Liver (tissue), 9 donors: Measurements from ENCODE around the gene SBF2. TPM values are rescaled to one million over a fixed set of nuclear protein-coding genes. Genes with fewer than 3 reads are reported as not detected.
A peak's percentile ranks its signal among the peaks of the same experiment; 100 is the strongest.

Experiments used
- DNase-seq: peaks from one replicate; pipeline ENCODE4 v3.0.0-alpha.2; 2017; ENCODE audit warnings: low spot score
- H3K27ac ChIP-seq, 2 donors: one replicate each; pipeline ENCODE4 v1.7.0; 2013; ENCODE audit warnings: inconsistent platforms in 2 of 2, low read length in 2 of 2, control low read depth in 1 of 2, low read depth in 1 of 2, mild to moderate bottlenecking in 1 of 2
- H3K27me3 ChIP-seq, 4 donors: one replicate each; pipeline versions ENCODE4 v1.6.1 to v1.7.0; 2013; ENCODE audit warnings: low read length in 3 of 4, inconsistent platforms in 1 of 4, mild to moderate bottlenecking in 1 of 4, moderate library complexity in 1 of 4; ENCODE audit not compliant: control insufficient read depth in 4 of 4, insufficient read depth in 4 of 4
- H3K36me3 ChIP-seq, 4 donors: one replicate each; pipeline versions ENCODE4 v1.6.1 to v1.7.0; 2013; ENCODE audit warnings: low read length in 3 of 4, mild to moderate bottlenecking in 3 of 4, low read depth in 1 of 4, moderate library complexity in 1 of 4; ENCODE audit not compliant: control insufficient read depth in 4 of 4, insufficient read depth in 3 of 4
- H3K4me1 ChIP-seq, 4 donors: one replicate each; pipeline versions ENCODE4 v1.6.1 to v1.7.0; 2013; ENCODE audit warnings: low read length in 3 of 4, mild to moderate bottlenecking in 3 of 4, moderate library complexity in 1 of 4; ENCODE audit not compliant: control insufficient read depth in 4 of 4, insufficient read depth in 4 of 4
- H3K4me3 ChIP-seq, 3 donors: one replicate each; pipeline versions ENCODE4 v1.6.1 to v1.7.0; 2013; ENCODE audit warnings: low read length in 3 of 3, control low read depth in 1 of 3, low read depth in 1 of 3, mild to moderate bottlenecking in 1 of 3
- H3K9ac ChIP-seq, 2 donors: one replicate each; pipeline ENCODE4 v1.7.0; 2013; ENCODE audit warnings: low read length in 2 of 2, mild to moderate bottlenecking in 2 of 2, moderate library complexity in 2 of 2, control low read depth in 1 of 2, low read depth in 1 of 2
- H3K9me3 ChIP-seq, 4 donors: one replicate each; pipeline versions ENCODE4 v1.6.1 to v1.7.0; 2013; ENCODE audit warnings: low read length in 3 of 4; ENCODE audit not compliant: control insufficient read depth in 4 of 4
- ATF3 ChIP-seq: IDR thresholded peaks from 2 replicates; pipeline ENCODE4 v1.6.1; 2016; ENCODE audit warnings: antibody characterized with exemption
- CTCF ChIP-seq: fragments of 150-350 bp; IDR thresholded peaks from 2 replicates; pipeline ENCODE4 v1.5.1; 2017; ENCODE audit warnings: improper control_type of control experiment, low read depth, low read length; ENCODE audit not compliant: missing input control
- EGR1 ChIP-seq, 2 donors: IDR thresholded peaks; 2 replicates each; pipeline ENCODE4 v1.6.1; 2016 to 2018; ENCODE audit warnings: antibody characterized with exemption in 2 of 2, low read depth in 2 of 2
- FOXA2 ChIP-seq: IDR thresholded peaks from 2 replicates; pipeline ENCODE4 v1.6.1; 2016; ENCODE audit warnings: antibody characterized with exemption
- HNF4A ChIP-seq, 2 donors: conservative IDR thresholded peaks; 2 replicates each; pipeline ENCODE4 v1.6.1; 2016; ENCODE audit warnings: antibody characterized with exemption in 2 of 2, mild to moderate bottlenecking in 2 of 2
- JUND ChIP-seq, 2 donors: IDR thresholded peaks; 2 replicates each; pipeline ENCODE4 v1.6.1; 2016; ENCODE audit warnings: antibody characterized with exemption in 2 of 2
- RAD21 ChIP-seq, 2 donors: IDR thresholded peaks; 2 replicates each; pipeline ENCODE4 v1.6.1; 2016; ENCODE audit warnings: antibody characterized with exemption in 2 of 2, mild to moderate bottlenecking in 2 of 2
- REST ChIP-seq: IDR thresholded peaks from 2 replicates; pipeline ENCODE4 v1.6.1; 2016; ENCODE audit warnings: antibody characterized with exemption, mild to moderate bottlenecking
- RXRA ChIP-seq, 2 donors: IDR thresholded peaks; 2 replicates each; pipeline ENCODE4 v1.6.1; 2017 to 2018; ENCODE audit warnings: antibody characterized with exemption in 2 of 2, mild to moderate bottlenecking in 1 of 2
- SP1 ChIP-seq: IDR thresholded peaks from 2 replicates; pipeline ENCODE4 v1.6.1; 2018; ENCODE audit warnings: antibody characterized with exemption, mild to moderate bottlenecking
- TAF1 ChIP-seq: conservative IDR thresholded peaks from 2 replicates; pipeline ENCODE4 v1.6.1; 2016; ENCODE audit warnings: antibody characterized with exemption, mild to moderate bottlenecking
- YY1 ChIP-seq: IDR thresholded peaks from 2 replicates; pipeline ENCODE4 v1.6.1; 2016; ENCODE audit warnings: antibody characterized with exemption, mild to moderate bottlenecking
- WGBS: extraction: QIAGEN DNeasy Blood & Tissue Kit; methylation state at CpG from one replicate; pipeline ENCODE4 v1.1.7; 2013; 5-methylcytosine and 5-hydroxymethylcytosine counted together
- polyA plus RNA-seq, 2 donors: library from polyadenylated mRNA; stranded (reverse) in 1 of 2; unstranded in 1 of 2; fragments of 200-250 nt in 1 of 2; fragments of >200 nt in 1 of 2; fragmentation: Nextera tagmentation in 1 of 2; extraction: Ambion mirVana in 1 of 2; gene quantifications; one replicate each; pipeline versions ENCODE4 v1.2.1 to v1.2.3, GENCODE V29; 2013 to 2015
- total RNA-seq, 2 donors: library from RNA; depleted of rRNA; stranded (reverse); fragments of >200 nt; gene quantifications; one replicate each; pipeline ENCODE4 v1.2.3, GENCODE V29; 2014
- donor health status: healthy.
- donor health status: healthy.
- donor health status: healthy.
- donor health status: healthy.
- donor health status: healthy.

SBF2 gene
- total and polyA plus RNA-seq, 4 donors, result 7.5 to 31.3 (median 14.7) TPM

GRCh38 chr11:10209326-10209725 is 84.7 kb downstream of the SBF2 start:
- H3K4me3 ChIP-seq, result no peak overlapping the region
- no peak overlapping the region for H3K27ac ChIP-seq
- no peak for TF ChIP-seq HNF4A (conservative IDR thresholded peaks at IDR 0.05)
- no peak for TF ChIP-seq CTCF
- no peak for TF ChIP-seq RXRA (IDR thresholded peaks at IDR 0.05)
- TF ChIP-seq EGR1 (IDR thresholded peaks at IDR 0.05; ENCODE audit: low read depth in 2 of 2), result no peak
- no peak for TF ChIP-seq ATF3
- no peak for TF ChIP-seq REST
- no peak for TF ChIP-seq RAD21 (IDR thresholded peaks at IDR 0.05)
- no peak for TF ChIP-seq FOXA2
- no peak for TF ChIP-seq JUND (IDR thresholded peaks at IDR 0.05)
- TF ChIP-seq YY1, result no peak
- TF ChIP-seq TAF1, result no peak
- WGBS, result 75% methylated on average over 4 of the region's 4 CpGs
- H3K27me3 ChIP-seq, result no peaks in the 10 kb centered on the region
- H3K4me1 ChIP-seq, result peaks cover 2 to 5% (median 3%) of the 10 kb centered on the region in 4 donors
- peaks cover 0 to 1% (median 0%) of the 10 kb centered on the region in 4 donors for H3K9me3 ChIP-seq
- no peak overlapping the region for H3K9ac ChIP-seq
- no peak for DNase-seq
- H3K36me3 ChIP-seq, result no peaks in the 10 kb centered on the region

- Histone ChIP-seq H3K36me3 (no peaks in the 10 kb centered on the region), H3K9me3 (peaks cover 0 to 3% (median 0%) of the 10 kb centered on the region in 4 donors), H3K4me1 (peaks cover 2 to 5% (median 3%) of the 10 kb centered on the region in 4 donors), H3K9ac (no peak overlapping the region), H3K4me3 (no peak overlapping the region), H3K27me3 (no peaks in the 10 kb centered on the region), H3K27ac (peak overlapping the region in 1 of 2 donors; percentile 13)
- no peak for DNase-seq
- 24% methylated on average over 4 of the region's 4 CpGs for WGBS
- TF ChIP-seq SP1 (no peak), CTCF (peak; percentile 59), RAD21 (IDR thresholded peaks at IDR 0.05) (peak; percentile 85 to 90)
Measured at GRCh38 chr11:10208131-10208575, 85.9 kb downstream of the SBF2 start.
